Activated CD4-positive, alpha-beta T cell treated with anti-CD3 and anti-CD28 coated beads, Interleukin-2, amount 50 U/mL, for 16 hours (primary cell): Measurements from ENCODE around the gene SUPT4H1.

Experiments used
- DNase-seq: peaks from one replicate; pipeline ENCODE4 v3.0.0-alpha.2; 2020

Gene SUPT4H1

GRCh38 chr17:58338841-58339754 is 12.9 kb downstream of the SUPT4H1 start:
- peak; percentile 95 for DNase-seq

GRCh38 chr17:58338454-58338840 is 13.6 kb downstream of the SUPT4H1 start:
- DNase-seq = no peak

GRCh38 chr17:58337600-58338453 is 14.2 kb downstream of the SUPT4H1 start:
- DNase-seq = peak; percentile 99

GRCh38 chr17:58337210-58337599 is 14.8 kb downstream of the SUPT4H1 start:
- DNase-seq = peak; percentile 72

- peak; percentile 64 for DNase-seq
These were observed 15.4 kb downstream of the SUPT4H1 start for GRCh38 chr17:58336456-58337209.

- DNase-seq = peak; percentile 94
These were observed 16.1 kb downstream of the SUPT4H1 start for GRCh38 chr17:58335779-58336455.

- peak; percentile 83 for DNase-seq
These were observed 16.8 kb downstream of the SUPT4H1 start for GRCh38 chr17:58335061-58335731.

- peak; percentile 47 for DNase-seq
These were observed 17.3 kb downstream of the SUPT4H1 start for GRCh38 chr17:58334661-58335060.

GRCh38 chr17:58334256-58334655 is 17.7 kb downstream of the SUPT4H1 start:
- no peak for DNase-seq

GRCh38 chr17:58333736-58334207 is 18.2 kb downstream of the SUPT4H1 start:
- peak; percentile 60 for DNase-seq

GRCh38 chr17:58332778-58333735 is 18.9 kb downstream of the SUPT4H1 start:
- DNase-seq = peak; percentile 89

- peak; percentile 98 for DNase-seq
These were observed 19.9 kb downstream of the SUPT4H1 start for GRCh38 chr17:58331815-58332777.

- peak; percentile 88 for DNase-seq
These were observed 20.8 kb downstream of the SUPT4H1 start for GRCh38 chr17:58330997-58331814.

GRCh38 chr17:58330538-58330996 is 21.4 kb downstream of the SUPT4H1 start:
- DNase-seq = no peak

- DNase-seq = peak; percentile 95
These were observed 22.0 kb downstream of the SUPT4H1 start for GRCh38 chr17:58329810-58330537.

GRCh38 chr17:58329035-58329809 is 22.8 kb downstream of the SUPT4H1 start:
- DNase-seq = peak; percentile 98
